DMS 273 (cell line): ENCODE results near the gene ARFGAP3.
"Not testable (repeated sequence)": the region's sequence is repeated elsewhere in the genome, so short reads cannot be mapped to it uniquely, and the experiment has no call there.

Experiments used
- DNase-seq: peaks from one replicate; lab custom pipeline; 2025; ENCODE audit not compliant: unreplicated experiment; lab: John Stamatoyannopoulos, UW

ARFGAP3 gene

GRCh38 chr22:42799061-42799460, 58.0 kb downstream of the ARFGAP3 start:
- no peak for DNase-seq

GRCh38 chr22:42797011-42797410, 60.1 kb downstream of the ARFGAP3 start:
- DNase-seq: peak; percentile 21

- no peak for DNase-seq
Measured at GRCh38 chr22:42796081-42796480, 61.0 kb downstream of the ARFGAP3 start.

GRCh38 chr22:42794551-42795510, 62.2 kb downstream of the ARFGAP3 start:
- no peak for DNase-seq

- DNase-seq: no peak
Measured at GRCh38 chr22:42793848-42794405, 63.1 kb downstream of the ARFGAP3 start.

- no peak for DNase-seq
Measured at GRCh38 chr22:42792909-42793847, 63.9 kb downstream of the ARFGAP3 start.

- no peak for DNase-seq
Measured at GRCh38 chr22:42792453-42792908, 64.6 kb downstream of the ARFGAP3 start.

- DNase-seq: peak; percentile 65
Measured at GRCh38 chr22:42791721-42792452, 65.2 kb downstream of the ARFGAP3 start.

- DNase-seq: no peak
Measured at GRCh38 chr22:42788466-42788865, 68.6 kb downstream of the ARFGAP3 start.

- DNase-seq: no peak
Measured at GRCh38 chr22:42788021-42788420, 69.1 kb downstream of the ARFGAP3 start.

- DNase-seq: no peak
Measured at GRCh38 chr22:42787357-42787736, 69.7 kb downstream of the ARFGAP3 start.

GRCh38 chr22:42786606-42787356, 70.3 kb downstream of the ARFGAP3 start:
- DNase-seq: no peak

GRCh38 chr22:42785706-42786499, 71.2 kb downstream of the ARFGAP3 start:
- no peak for DNase-seq

- DNase-seq: not testable (repeated sequence)
Measured at GRCh38 chr22:42782306-42782705, 74.8 kb downstream of the ARFGAP3 start.

- peak; percentile 85 for DNase-seq
Measured at GRCh38 chr22:42780070-42780540, 77.0 kb downstream of the ARFGAP3 start.

- no peak for DNase-seq
Measured at GRCh38 chr22:42777126-42777525, 79.9 kb downstream of the ARFGAP3 start.

- DNase-seq: no peak
Measured at GRCh38 chr22:42773167-42773566, 83.9 kb downstream of the ARFGAP3 start.

- DNase-seq: no peak
Measured at GRCh38 chr22:42772647-42773046, 84.4 kb downstream of the ARFGAP3 start.
